Measurements from ENCODE around the gene STX17.

Gene STX17

GRCh38 chr9:99873943-99874584 lies 32.4 kb upstream of the STX17 start:
- Histone ChIP-seq H3K9ac (no peak overlapping the region), H2AFZ (ENCODE audit: low read depth) (no peak overlapping the region), H3K4me1 (ENCODE audit: low read depth, poor library complexity, severe bottlenecking) (peaks cover 2% of the 10 kb centered on the region), H3K36me3 (ENCODE audit: insufficient read depth) (no peaks in the 10 kb centered on the region), H3K4me2 (no peak overlapping the region), H3K79me2 (ENCODE audit: insufficient read depth, low read depth) (no peaks in the 10 kb centered on the region), H3K4me3 (IDR thresholded peaks at IDR 0.05; ENCODE audit: insufficient read depth, low read depth, low read length) (no peak overlapping the region), H3K27ac (no peak overlapping the region), H3K27me3 (ENCODE audit: insufficient read depth, low read depth) (no peaks in the 10 kb centered on the region), H4K20me1 (ENCODE audit: insufficient read depth) (no peaks in the 10 kb centered on the region)
- no peak for TF ChIP-seq CTCF (conservative IDR thresholded peaks at IDR 0.05; ENCODE audit: low read depth, low read length)

GRCh38 chr9:99876190-99876589 lies 30.3 kb upstream of the STX17 start:
- Histone ChIP-seq H3K79me2 (ENCODE audit: insufficient read depth, low read depth) (no peaks in the 10 kb centered on the region), H3K4me3 (IDR thresholded peaks at IDR 0.05; ENCODE audit: insufficient read depth, low read depth, low read length) (no peak overlapping the region), H3K27ac (no peak overlapping the region), H3K4me2 (no peak overlapping the region), H3K27me3 (ENCODE audit: insufficient read depth, low read depth) (no peaks in the 10 kb centered on the region), H3K36me3 (ENCODE audit: insufficient read depth) (no peaks in the 10 kb centered on the region), H3K4me1 (ENCODE audit: low read depth, poor library complexity, severe bottlenecking) (no peaks in the 10 kb centered on the region), H3K9ac (no peak overlapping the region), H4K20me1 (ENCODE audit: insufficient read depth) (no peaks in the 10 kb centered on the region), H2AFZ (ENCODE audit: low read depth) (no peak overlapping the region)
- TF ChIP-seq CTCF (conservative IDR thresholded peaks at IDR 0.05; ENCODE audit: low read depth, low read length) = no peak

GRCh38 chr9:99878651-99879050 lies 27.8 kb upstream of the STX17 start:
- H3K27me3 ChIP-seq (ENCODE audit: insufficient read depth, low read depth) = no peaks in the 10 kb centered on the region
- no peaks in the 10 kb centered on the region for H3K36me3 ChIP-seq (ENCODE audit: insufficient read depth)
- H4K20me1 ChIP-seq (ENCODE audit: insufficient read depth) = no peaks in the 10 kb centered on the region
- H3K27ac ChIP-seq = no peak overlapping the region
- no peaks in the 10 kb centered on the region for H3K4me1 ChIP-seq (ENCODE audit: low read depth, poor library complexity, severe bottlenecking)
- no peaks in the 10 kb centered on the region for H3K79me2 ChIP-seq (ENCODE audit: insufficient read depth, low read depth)
- no peak for TF ChIP-seq CTCF (conservative IDR thresholded peaks at IDR 0.05; ENCODE audit: low read depth, low read length)
- H3K4me2 ChIP-seq = no peak overlapping the region
- no peak overlapping the region for H3K9ac ChIP-seq
- no peak overlapping the region for H3K4me3 ChIP-seq (IDR thresholded peaks at IDR 0.05; ENCODE audit: insufficient read depth, low read depth, low read length)
- H2AFZ ChIP-seq (ENCODE audit: low read depth) = no peak overlapping the region

- Histone ChIP-seq H4K20me1 (ENCODE audit: insufficient read depth) (no peaks in the 10 kb centered on the region), H3K4me1 (ENCODE audit: low read depth, poor library complexity, severe bottlenecking) (no peaks in the 10 kb centered on the region), H3K9ac (no peak overlapping the region), H3K27ac (no peak overlapping the region), H3K4me2 (no peak overlapping the region), H3K79me2 (ENCODE audit: insufficient read depth, low read depth) (no peaks in the 10 kb centered on the region), H3K27me3 (ENCODE audit: insufficient read depth, low read depth) (no peaks in the 10 kb centered on the region), H3K36me3 (ENCODE audit: insufficient read depth) (no peaks in the 10 kb centered on the region), H3K4me3 (IDR thresholded peaks at IDR 0.05; ENCODE audit: insufficient read depth, low read depth, low read length) (no peak overlapping the region), H2AFZ (ENCODE audit: low read depth) (no peak overlapping the region)
- TF ChIP-seq CTCF (conservative IDR thresholded peaks at IDR 0.05; ENCODE audit: low read depth, low read length) = no peak
These were observed 24.7 kb upstream of the STX17 start for GRCh38 chr9:99881769-99882168.
